Measurements from ENCODE around the gene PLN. TPM values are rescaled to one million over a fixed set of nuclear protein-coding genes. Genes with fewer than 3 reads are reported as not detected.

The PLN gene
- total RNA-seq, 1 donor from 2014 or later, result 177 TPM

DNA sequence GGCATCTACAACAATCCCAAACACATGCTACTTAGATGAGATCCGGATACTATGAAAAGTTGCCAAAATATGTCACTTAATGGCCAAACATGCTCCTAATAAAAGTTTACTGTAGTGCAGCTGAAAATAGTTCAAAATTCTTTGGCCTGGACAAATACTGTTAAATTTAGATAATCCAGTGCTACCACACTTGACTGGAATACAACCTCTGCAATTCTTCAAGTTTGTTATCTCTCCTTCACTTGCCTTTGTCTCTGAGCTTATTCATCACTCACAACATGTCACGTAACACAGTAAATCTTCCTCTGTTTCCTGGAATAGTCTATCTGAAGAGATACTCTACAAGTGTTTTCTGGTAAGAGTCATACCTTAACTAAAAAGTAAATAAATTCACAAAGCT, 10.5 kb upstream of the PLN start:
- DNase-seq (ENCODE audit: low spot score), result peak; percentile 45

DNA sequence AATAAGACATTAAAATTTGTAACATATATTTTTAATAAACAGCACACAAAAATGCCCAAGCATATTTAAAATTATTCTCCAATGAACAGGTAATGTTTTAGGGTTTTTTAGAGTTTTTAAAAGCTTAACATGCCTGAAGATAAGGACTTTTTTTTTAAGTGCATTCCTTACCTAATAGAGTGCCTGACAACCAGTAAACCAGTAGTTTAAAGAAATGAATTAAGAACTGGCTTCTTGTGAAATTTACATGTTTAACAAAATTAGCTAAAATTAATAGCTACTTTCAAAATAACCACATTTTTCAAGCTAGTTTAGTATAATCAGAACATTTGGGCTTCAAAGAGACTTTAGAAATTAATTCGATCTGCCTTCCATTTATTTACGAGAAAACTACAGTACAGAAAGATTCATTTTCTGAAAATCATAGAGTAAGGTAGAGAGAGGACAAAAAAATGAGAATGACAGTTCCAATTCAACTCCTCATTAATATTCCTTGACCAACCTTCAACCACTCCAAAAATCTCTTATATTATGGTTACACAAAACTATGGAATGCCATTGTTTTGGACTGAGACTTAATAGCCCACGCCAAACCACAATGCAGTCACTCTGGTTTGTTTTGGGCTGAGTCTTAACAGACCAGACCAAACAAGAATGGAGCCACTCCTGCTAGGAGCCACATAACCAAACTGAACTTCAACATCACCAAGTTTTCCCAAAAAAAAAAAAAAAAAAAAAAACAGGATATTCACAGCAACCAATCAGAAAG, 5.7 kb upstream of the PLN start:
- DNase-seq (ENCODE audit: low spot score), result no peak

DNA sequence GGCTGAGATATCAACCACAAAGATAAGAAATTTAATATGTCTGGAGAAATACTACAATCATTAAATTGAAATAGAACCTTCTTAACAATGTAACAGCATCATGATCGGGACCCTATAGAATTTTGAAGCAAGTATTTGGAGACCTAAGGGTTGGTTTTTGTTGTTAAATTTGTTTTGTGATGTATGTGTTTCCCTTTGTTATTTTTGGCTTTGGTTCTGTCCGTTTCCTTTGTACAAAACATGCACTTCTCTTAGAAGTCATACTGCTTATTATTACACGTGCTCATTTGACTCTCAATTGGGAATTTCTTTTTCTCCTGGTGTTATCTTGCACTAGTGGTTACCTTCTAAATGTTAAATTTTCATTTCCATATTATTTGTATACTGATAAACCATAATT, 4.0 kb upstream of the PLN start:
- no peak for DNase-seq (ENCODE audit: low spot score)

DNA sequence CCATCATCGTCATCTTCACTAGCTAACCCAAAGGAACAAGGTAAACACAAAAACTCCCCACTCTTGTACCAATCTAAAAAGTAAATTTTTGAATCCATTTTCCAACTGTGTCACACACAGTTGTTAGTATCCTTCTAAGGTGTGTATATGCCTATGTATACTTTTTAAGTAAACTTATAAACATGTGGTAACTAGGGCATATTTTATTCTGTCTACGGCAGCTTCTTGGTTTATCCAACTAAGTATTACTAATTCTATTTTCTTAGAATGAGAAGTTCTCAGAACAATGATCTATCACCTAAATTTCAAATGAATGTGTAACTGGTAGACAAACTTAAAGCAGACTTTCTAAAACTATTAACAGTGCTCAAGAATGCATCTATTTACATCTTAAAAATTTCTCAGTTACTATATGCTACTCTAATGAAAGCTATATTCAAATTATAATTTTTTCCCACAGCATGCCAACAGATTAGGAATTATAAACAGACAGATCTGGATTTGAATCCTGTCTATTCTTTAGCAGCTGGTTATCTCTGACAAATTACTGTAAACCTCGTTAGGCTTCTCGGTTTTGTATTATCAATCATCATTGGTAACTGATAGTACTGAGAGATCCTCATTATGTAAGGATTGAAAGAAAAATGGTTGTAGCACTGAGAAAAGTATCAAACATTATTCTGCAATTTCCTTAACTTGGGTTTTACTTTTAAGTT, 1.8 kb upstream of the PLN start:
- no peak for DNase-seq (ENCODE audit: low spot score)

DNA sequence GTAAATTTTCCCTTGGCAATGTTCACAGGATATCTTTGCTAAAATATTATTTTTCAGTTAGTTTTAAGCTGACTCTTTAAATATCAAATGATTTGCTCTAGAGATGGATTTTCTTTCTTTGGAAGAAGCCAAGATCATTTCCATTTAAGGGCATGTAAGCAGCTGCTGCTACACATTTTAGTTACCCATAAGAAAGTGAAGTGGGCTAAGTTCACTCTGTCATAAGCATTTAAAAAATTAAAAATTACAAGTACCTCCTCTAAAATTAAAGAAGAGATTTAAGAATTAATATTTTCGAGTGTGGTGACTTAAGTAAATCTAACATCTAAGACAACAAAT, 1.2 kb upstream of the PLN start:
- peak; percentile 65 for DNase-seq (ENCODE audit: low spot score)

DNA sequence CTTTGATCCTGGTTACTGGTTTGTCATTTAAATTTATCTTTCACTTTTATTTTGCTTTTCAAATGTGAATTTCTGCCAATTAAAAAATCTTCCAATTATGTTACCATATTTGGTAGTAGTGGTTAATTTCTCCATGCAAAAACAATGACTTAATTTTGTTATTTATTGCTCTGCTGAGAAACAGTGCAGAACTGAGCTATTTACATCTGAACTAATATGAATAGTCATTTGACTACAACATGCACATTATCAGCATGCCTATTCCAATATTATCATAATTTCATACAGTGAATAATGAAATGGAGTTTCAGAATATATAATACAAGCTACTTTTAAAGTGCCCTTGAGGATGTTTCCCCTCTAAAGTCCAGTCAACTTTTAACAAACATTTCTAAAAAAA, 517 bp downstream of the PLN start:
- no peak for DNase-seq (ENCODE audit: low spot score)

DNA sequence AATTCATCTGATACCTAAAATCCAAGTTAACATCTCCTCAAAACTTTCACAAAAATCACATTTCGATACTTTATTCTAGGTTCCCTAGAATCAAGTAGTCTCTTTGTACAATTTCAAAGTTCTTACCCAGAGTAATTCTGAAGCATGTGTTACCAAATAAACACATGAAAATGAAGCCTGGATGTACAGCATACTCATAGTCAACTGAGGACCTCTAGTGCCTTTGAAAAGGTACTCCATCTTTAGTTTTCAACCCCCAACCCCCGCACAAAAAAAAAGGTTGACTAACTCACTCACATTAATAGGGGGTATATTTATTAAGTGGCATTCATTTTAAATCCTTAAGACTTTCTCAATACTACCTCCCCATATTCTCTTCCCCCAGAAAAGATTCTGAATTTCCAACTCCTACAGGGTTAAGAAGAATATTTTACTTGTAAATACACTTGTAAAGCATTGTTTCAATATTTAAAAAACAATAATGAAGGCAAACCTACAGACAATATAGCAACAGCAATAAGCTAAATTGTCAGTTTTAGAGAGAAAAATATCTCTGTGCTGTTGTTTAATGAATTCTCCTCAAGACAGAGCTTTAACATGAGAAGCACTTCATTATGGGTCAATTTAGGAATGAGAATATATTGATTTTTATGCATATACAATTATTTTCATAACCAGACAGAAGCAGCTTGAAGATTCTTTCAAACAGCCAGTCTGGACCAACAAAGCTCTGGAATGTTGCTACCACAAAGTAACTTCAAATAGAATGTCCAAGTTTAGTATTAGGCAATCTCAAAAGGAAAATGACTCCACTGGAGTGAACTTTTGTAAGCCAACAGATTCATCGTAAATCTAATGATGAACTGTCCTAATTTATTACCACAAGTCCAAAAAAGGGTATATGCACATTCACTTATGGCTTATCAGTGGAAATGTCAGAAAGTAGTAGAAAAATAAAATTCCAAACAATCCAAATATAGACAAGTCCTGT, 3.3 kb downstream of the PLN start:
- DNase-seq (ENCODE audit: low spot score), result peak; percentile 62

DNA sequence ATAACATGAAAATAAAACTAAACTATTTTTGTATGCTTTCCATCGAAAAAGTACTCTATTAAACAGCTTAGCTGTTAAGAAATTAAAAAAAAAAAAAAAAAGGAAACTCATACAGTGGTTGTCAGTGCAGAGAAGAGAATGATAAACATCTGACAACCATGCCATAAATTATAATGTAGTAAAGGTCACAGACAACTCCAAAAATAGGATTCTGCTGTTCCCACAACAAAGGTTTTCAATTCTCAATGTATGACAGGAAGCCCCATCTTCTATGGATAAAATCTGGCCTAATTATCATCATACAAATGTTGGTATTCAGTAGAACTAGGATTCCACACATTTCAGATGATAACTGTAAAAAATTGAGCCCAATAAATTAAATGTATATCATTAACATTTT, 5.0 kb downstream of the PLN start:
- DNase-seq (ENCODE audit: low spot score), result no peak

DNA sequence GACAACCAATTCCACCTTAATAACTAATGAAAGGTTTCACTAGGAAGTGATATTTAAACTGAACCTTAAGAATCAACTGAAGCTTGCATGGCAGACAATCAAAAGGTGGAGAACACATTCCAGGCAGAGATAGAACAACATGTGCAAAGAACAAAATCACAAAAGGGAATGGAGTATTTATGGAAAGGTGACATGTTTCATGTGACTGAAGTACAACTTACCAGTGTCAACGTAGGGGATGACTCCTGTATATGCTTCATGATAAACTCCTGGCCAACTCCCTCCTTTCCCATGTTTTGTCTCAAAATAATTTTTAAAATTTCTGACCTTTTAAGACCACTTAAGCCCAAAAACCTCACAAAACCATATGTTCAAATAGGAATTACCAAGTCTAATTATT, 6.6 kb downstream of the PLN start:
- no peak for DNase-seq (ENCODE audit: low spot score)

DNA sequence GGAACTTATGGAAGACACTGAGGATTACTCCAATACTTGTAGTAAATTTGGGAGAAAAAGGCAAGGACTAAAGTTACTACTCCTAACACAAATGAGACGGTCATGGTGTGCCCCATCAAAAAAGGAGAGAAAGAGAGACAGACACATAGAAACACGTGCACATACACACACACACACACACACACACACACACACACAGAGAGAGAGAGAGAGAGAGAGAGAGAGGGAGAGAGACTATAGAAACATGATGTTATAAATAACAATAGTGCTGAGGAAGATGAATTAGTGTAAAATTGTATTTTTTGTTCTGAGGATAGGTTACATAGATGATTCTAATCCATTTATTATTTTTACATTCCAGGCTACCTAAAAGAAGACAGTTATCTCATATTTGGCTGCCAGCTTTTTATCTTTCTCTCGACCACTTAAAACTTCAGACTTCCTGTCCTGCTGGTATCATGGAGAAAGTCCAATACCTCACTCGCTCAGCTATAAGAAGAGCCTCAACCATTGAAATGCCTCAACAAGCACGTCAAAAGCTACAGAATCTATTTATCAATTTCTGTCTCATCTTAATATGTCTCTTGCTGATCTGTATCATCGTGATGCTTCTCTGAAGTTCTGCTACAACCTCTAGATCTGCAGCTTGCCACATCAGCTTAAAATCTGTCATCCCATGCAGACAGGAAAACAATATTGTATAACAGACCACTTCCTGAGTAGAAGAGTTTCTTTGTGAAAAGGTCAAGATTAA, 10.5 kb downstream of the PLN start:
- DNase-seq (ENCODE audit: low spot score), result no peak

DNA sequence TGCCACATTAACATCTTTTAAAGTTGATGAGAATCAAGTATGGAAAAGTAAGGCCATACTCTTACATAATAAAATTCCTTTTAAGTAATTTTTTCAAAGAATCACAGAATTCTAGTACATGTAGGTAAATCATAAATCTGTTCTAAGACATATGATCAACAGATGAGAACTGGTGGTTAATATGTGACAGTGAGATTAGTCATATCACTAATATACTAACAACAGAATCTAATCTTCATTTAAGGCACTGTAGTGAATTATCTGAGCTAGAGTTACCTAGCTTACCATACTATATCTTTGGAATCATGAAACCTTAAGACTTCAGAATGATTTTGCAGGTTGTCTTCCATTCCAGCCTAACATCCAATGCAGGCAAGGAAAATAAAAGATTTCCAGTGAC, 11.6 kb downstream of the PLN start:
- DNase-seq (ENCODE audit: low spot score), result no peak

DNA sequence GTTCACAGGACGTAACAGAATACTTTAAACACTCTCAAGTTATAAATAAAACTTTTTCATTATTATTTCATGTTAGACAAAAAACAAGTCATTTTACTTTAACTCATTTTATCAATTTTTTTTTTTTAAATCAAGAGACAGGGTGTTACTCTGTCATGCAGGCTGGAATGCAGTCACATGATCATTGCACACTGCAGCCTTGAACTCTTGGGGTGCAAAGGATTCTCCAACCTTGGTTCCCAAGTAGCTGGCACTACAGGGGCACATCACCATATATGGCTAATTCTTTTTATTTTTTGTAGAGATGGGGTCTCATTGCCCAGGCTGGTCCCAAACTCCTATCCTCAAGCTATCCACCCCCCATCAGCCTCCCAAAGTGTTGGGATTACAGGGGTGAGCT, 14.2 kb downstream of the PLN start:
- DNase-seq (ENCODE audit: low spot score), result no peak

DNA sequence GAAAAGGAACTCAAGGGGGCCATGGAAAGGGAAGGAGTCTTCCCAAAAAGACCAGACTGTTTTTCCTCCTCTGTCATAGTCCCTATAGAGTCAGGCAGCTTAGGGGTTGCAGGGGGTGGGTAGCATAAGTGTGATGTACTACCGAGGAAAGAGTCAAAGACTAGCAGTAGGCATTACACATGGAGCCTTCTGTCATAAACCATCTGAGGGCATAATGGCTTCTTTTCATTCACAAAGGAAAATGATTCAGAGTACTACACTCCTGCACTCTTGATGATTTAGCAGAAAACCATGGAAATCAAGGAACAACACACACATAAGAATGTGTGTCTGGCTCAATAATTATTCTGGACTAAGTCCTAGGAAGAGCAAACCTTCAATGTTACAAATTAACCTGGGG, 14.9 kb downstream of the PLN start:
- no peak for DNase-seq (ENCODE audit: low spot score)

DNA sequence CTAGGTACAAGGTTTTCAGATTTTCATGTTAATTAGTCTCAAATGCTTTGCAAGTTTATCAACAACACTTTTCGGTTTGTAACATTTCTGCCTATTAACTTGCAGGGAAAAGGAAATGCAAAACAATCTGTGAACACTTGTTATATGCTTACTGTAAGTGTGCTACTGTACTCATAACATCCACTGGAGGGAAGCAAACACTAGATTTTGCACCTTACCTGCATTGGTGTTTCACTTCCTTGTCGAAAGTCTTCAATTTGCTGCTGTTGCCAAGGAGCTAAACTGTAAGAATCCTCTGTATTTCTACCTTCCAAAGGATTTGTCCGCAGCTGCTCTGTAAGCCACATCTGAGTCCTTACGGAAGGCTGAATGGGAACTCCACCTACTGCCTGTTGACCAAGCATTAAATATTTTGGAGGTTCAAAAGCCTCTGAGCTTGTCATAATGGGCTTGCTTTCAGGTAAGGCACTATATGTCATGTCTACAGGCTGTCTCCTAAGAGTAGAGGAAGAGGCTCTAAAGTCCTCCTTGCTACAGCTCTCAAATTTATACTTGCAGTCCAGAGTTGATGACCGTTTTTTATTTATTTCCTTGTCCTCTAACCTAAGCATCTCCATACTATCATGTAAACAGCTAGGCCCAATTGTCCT, 17.3 kb downstream of the PLN start:
- peak; percentile 50 for DNase-seq (ENCODE audit: low spot score)

DNA sequence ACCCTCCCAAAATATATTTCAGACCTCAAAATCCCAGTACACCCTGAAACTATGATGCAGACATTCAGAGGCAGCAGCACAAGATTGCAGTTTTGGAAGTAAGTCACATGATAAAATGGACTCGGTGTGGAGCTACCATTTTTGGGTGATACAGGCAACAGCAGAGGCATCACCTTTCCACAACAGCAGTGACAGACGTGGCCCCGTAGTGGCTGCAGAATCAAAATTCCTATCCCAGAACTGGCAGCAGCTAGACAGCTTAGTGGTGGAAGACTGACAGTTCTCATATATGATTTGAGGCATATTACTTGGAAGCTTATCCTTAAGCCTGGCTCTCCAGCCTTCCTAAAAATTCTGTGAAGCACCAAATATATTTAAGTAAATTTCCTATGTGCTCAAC, 19.9 kb downstream of the PLN start:
- DNase-seq (ENCODE audit: low spot score), result no peak

DNA sequence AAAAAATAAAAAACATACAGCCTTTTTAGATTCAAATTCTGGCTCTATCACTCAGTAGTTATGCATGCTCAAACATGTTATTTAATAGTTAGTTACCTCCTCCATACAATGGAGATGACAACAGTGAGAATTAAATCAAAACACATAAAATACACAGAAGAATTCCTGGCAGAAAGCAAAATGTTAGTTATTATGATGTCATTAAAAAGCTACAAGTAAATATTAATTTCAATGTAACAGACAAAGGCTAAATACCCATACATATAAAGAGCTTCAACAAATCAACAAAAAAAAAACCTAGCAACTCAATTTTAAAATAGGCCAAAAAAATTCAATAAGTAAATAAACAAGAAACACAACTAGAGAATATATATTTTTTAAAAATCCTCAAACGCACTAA, 21.4 kb downstream of the PLN start:
- DNase-seq (ENCODE audit: low spot score), result no peak

DNA sequence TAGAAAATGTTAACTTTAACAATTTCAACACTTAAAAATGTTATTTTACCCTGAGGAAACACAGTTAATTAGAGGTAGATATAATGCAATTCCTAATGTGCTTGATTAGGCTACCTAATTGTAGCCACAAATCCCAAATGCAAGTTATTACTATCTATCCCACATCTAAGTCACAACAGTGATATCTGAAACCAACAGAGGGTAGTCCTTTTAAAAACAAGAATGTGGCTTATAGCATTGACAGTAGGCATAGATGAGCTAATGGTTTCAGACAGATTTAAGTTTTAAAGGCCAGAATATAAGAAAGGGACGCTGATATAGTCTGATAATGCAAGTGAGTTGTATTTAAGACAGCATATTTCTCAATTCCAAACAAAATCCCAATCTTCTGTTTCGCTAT, 23.0 kb downstream of the PLN start:
- DNase-seq (ENCODE audit: low spot score), result no peak

DNA sequence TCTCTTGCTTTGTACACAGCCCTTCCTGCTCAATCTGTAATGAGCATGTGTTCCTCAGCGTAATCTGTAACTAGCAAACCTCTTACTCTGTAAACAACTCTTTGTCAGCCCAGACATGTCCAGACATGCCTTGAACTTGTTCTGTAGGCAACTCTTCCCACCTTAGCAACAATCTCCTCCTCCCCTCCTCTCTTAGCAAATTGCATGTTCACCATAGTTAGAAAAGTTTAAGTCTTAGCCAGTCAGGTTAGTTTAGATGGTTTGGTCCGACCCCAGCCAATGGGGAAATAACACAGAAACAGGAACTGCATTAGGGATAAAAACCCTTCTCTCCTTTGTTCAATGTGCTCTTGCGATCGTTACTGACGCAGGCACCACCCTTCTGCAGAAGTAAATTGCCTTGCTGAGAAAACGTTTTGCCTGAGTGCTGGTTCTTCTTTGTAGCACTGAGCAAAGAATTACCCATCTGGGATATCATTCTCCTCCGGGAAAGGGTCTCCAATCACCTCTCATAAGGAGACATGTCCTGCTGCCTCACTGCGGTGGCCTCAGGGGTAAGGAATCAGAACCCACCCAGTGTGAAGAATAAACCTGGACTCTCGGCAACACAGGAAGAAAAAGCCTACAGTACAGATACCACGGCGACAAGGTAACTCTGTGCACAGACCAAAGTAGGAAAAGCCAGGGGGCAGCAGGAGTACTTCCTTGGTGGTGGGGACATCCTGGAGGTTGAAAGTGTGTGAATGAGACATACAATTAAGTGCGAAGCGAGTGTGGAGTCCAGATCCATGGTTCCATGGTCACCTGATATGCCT, 26.2 kb downstream of the PLN start:
- DNase-seq (ENCODE audit: low spot score), result no peak

DNA sequence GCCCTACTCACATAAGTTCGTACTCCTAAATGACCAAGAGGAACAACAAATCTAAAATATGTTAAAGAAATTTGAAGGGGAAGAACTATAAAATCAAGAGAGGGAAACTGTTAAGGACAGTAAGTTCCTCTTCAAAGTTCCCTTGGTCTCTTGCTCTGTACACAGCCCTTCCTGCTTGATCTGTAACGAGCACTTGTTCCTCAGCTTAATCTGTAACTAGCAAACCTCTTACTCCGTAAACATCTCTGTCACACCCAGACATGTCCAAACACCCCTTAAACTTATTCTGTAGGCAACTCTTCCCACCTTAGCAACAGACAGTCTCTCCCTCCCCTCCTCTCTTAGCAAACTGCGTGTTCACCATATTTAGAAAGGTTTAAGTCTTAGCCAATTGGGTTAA, 29.9 kb downstream of the PLN start:
- no peak for DNase-seq (ENCODE audit: low spot score)

DNA sequence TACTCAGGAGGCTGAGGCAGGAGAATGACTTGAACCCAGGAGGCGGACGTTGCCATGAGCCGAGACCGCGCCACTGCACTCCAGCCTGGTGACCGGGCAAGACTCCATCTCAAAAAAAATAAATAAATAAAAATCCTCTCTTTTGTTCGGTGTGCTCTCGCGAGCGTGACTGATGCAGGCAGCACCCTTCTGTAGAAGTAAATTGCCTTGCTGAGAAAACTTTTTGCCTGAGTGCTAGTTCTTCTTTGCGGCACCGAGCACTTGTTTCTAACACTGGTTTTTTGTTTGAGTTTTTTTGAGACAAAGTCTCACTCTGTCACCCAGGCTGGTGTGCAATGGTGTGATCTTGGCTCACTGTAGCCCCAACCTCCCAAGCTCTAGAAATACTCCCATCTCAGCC, 30.5 kb downstream of the PLN start:
- DNase-seq (ENCODE audit: low spot score), result no peak

All from umbilical cord (tissue), 2 donors.